Fibroblast of lung (primary cell): ENCODE data around the gene AIFM1. TPM values are rescaled to one million over a fixed set of nuclear protein-coding genes. Genes with fewer than 3 reads are reported as not detected.

Experiments
- DNase-seq, 2 donors: peaks; one replicate each; pipeline versions ENCODE4 v3.0.0 to v3.0.0-alpha.2; 2010; ENCODE audit warnings: low read depth in 2 of 2
- H2AFZ ChIP-seq: 2 replicates; pipeline ENCODE4 v1.5.1; 2012; ENCODE audit warnings: low read length, control low read depth, inconsistent platforms
- H3K27ac ChIP-seq: 2 replicates; pipeline ENCODE4 v1.5.1; 2011; ENCODE audit warnings: low read length, control low read depth; ENCODE audit not compliant: insufficient read depth
- H3K27me3 ChIP-seq: 2 replicates; pipeline ENCODE4 v1.5.1; 2011; ENCODE audit warnings: mild to moderate bottlenecking, low read length; ENCODE audit not compliant: control insufficient read depth, insufficient read depth
- H3K36me3 ChIP-seq: 2 replicates; pipeline ENCODE4 v1.5.1; 2011; ENCODE audit warnings: low read length; ENCODE audit not compliant: control insufficient read depth, insufficient read depth
- H3K4me1 ChIP-seq: 2 replicates; pipeline ENCODE4 v1.5.1; 2011; ENCODE audit warnings: low read length; ENCODE audit not compliant: control insufficient read depth, insufficient read depth; ENCODE audit errors: extremely low read depth
- H3K4me2 ChIP-seq: 2 replicates; pipeline ENCODE4 v1.5.1; 2011; ENCODE audit warnings: low read length, control low read depth; ENCODE audit not compliant: insufficient read depth; ENCODE audit errors: extremely low read depth
- H3K4me3 ChIP-seq, 4 experiments: fragments of 200-600 bp in 1 of 4; sonication (generic) in 1 of 4; replicated peaks in 1 of 4; 2 replicates each; pipeline ENCODE4 v1.5.1; 2011 to 2016; ENCODE audit warnings: low read length in 4 of 4, low read depth in 3 of 4, mild to moderate bottlenecking in 3 of 4, control low read depth in 2 of 4, inconsistent platforms in 1 of 4, mixed read lengths in 1 of 4; ENCODE audit not compliant: insufficient read depth in 1 of 4; ENCODE audit errors: control extremely low read depth in 1 of 4
- H3K79me2 ChIP-seq: 2 replicates; pipeline ENCODE4 v1.5.1; 2012; ENCODE audit warnings: mild to moderate bottlenecking, low read length, inconsistent platforms; ENCODE audit not compliant: control insufficient read depth, insufficient read depth
- H3K9ac ChIP-seq: 2 replicates; pipeline ENCODE4 v1.5.1; 2011; ENCODE audit warnings: mild to moderate bottlenecking, low read length, control low read depth; ENCODE audit not compliant: insufficient read depth
- H3K9me3 ChIP-seq: 2 replicates; pipeline ENCODE4 v1.5.1; 2012; ENCODE audit warnings: low read depth, low read length; ENCODE audit not compliant: control insufficient read depth, insufficient read depth
- H4K20me1 ChIP-seq: 2 replicates; pipeline ENCODE4 v1.5.1; 2011; ENCODE audit warnings: low read length; ENCODE audit not compliant: control insufficient read depth, insufficient read depth; ENCODE audit errors: extremely low read depth
- CTCF ChIP-seq, 2 donors: IDR thresholded peaks in 1 of 2; conservative IDR thresholded peaks in 1 of 2; 1 replicate in 1 of 2; 2 replicates in 1 of 2; pipeline ENCODE4 v1.5.1; 2011 to 2012; ENCODE audit warnings: low read length in 2 of 2, control low read depth in 1 of 2, inconsistent platforms in 1 of 2, low read depth in 1 of 2, mild to moderate bottlenecking in 1 of 2
- EZH2 ChIP-seq: IDR thresholded peaks from 2 replicates; pipeline ENCODE4 v1.5.1; 2012; ENCODE audit warnings: low read length, control low read depth, mild to moderate bottlenecking; ENCODE audit errors: missing control alignments
- polyA plus RNA-seq, 2 donors: library from polyadenylated mRNA; depleted of rRNA in 1 of 2; stranded (reverse) in 1 of 2; unstranded in 1 of 2; fragments of >200 nt; gene quantifications; 2 replicates each; pipeline ENCODE4 v1.2.1, GENCODE V29; 2011 to 2012; ENCODE audit warnings: missing spikeins in 1 of 2
- total RNA-seq: library from RNA; depleted of rRNA; stranded (reverse); fragments of >200 nt; gene quantifications from 2 replicates; pipeline ENCODE4 v1.2.1, GENCODE V29; 2014

The AIFM1 gene
- total and polyA plus RNA-seq, 2 donors (not counting 1 experiment from before 2014, with no cell fraction given): 23.1 to 36.1 TPM

DNA sequence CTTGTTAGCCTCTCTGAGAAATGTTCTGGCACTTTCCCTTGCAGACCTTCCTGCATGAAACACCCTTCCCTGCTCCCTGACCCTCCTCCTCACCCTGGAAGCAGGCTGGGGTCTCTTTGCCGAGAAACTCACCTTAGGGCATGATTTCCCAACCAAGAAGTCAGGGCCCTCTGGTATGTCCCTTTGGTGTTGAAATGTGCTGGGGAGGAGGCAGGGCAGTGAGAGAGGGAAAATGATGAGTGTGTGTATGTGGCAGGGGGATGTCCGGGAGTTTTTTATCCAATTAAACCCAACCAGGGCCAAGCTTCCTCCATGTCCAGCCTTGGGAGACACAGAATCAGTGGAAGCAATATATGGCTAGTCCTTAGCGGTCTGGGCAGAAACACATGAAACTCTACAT, 60.4 kb downstream of the AIFM1 start:
- no peaks in the 10 kb centered on the region for H3K27me3 ChIP-seq
- no peak for DNase-seq
- no peaks in the 10 kb centered on the region for H3K4me1 ChIP-seq
- no peaks in the 10 kb centered on the region for H3K36me3 ChIP-seq
- H3K9me3 ChIP-seq: no peaks in the 10 kb centered on the region
- H3K27ac ChIP-seq: no peak overlapping the region
- no peak overlapping the region for H2AFZ ChIP-seq
- H3K4me2 ChIP-seq: no peak overlapping the region
- peaks cover 47% of the 10 kb centered on the region for H3K79me2 ChIP-seq
- H3K4me3 ChIP-seq: no peak overlapping the region
- no peaks in the 10 kb centered on the region for H4K20me1 ChIP-seq
- TF ChIP-seq EZH2: no peak
- no peak for TF ChIP-seq CTCF (conservative IDR thresholded peaks at IDR 0.05 in 1 of 2, IDR thresholded peaks at IDR 0.05 in 1 of 2; ENCODE audit: low read depth in 1 of 2, low read length in 2 of 2)
- no peak overlapping the region for H3K9ac ChIP-seq

DNA sequence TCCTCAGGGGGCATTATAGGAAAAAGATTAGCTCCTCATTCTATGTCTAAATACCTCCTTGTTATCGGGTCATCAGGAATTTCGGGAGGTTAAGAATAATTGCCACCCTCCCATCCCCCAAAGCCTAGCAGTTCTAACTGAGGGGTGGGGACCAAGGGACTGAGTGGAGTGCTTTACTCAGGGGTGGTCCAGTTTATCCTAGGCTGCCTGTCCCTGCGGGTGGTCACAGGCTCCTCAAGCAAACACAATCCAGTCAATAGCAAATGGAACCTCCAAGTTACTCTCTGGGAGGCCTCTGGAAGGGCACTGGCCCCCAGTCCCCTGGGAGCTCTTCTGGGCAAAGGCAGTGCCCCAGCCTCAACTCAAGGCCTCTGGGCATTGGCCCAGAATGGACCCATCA, 62.0 kb downstream of the AIFM1 start:
- no peak overlapping the region for H3K9ac ChIP-seq
- no peak overlapping the region for H2AFZ ChIP-seq
- TF ChIP-seq CTCF (conservative IDR thresholded peaks at IDR 0.05 in 1 of 2, IDR thresholded peaks at IDR 0.05 in 1 of 2; ENCODE audit: low read depth in 1 of 2, low read length in 2 of 2) (no peak), EZH2 (no peak)
- no peak overlapping the region for H3K4me3 ChIP-seq
- H3K27ac ChIP-seq: no peak overlapping the region
- no peaks in the 10 kb centered on the region for H3K27me3 ChIP-seq
- H3K36me3 ChIP-seq: no peaks in the 10 kb centered on the region
- H3K4me2 ChIP-seq: no peak overlapping the region
- H3K79me2 ChIP-seq: peaks cover 37% of the 10 kb centered on the region
- H3K4me1 ChIP-seq: peaks cover 2% of the 10 kb centered on the region
- H4K20me1 ChIP-seq: no peaks in the 10 kb centered on the region
- no peak for DNase-seq
- no peaks in the 10 kb centered on the region for H3K9me3 ChIP-seq

GRCh38 chrX:130100180-130100579, 65.5 kb downstream of the AIFM1 start:
- DNase-seq: peak in 1 of 2 donors; percentile 63
- H3K4me3 ChIP-seq: no peak overlapping the region
- H3K4me1 ChIP-seq: peaks cover 2% of the 10 kb centered on the region
- H3K36me3 ChIP-seq: no peaks in the 10 kb centered on the region
- peaks cover 27% of the 10 kb centered on the region for H3K79me2 ChIP-seq
- H2AFZ ChIP-seq: no peak overlapping the region
- H4K20me1 ChIP-seq: no peaks in the 10 kb centered on the region
- no peak overlapping the region for H3K4me2 ChIP-seq
- H3K9me3 ChIP-seq: no peaks in the 10 kb centered on the region
- no peak overlapping the region for H3K9ac ChIP-seq
- H3K27me3 ChIP-seq: no peaks in the 10 kb centered on the region
- H3K27ac ChIP-seq: peak overlapping the region; percentile 16
- TF ChIP-seq CTCF (conservative IDR thresholded peaks at IDR 0.05 in 1 of 2, IDR thresholded peaks at IDR 0.05 in 1 of 2; ENCODE audit: low read depth in 1 of 2, low read length in 2 of 2) (no peak), EZH2 (no peak)
